ENCODE data around the gene PTPN13.
A peak's percentile ranks its signal among the peaks of the same experiment; 100 is the strongest.

Gene PTPN13

DNA sequence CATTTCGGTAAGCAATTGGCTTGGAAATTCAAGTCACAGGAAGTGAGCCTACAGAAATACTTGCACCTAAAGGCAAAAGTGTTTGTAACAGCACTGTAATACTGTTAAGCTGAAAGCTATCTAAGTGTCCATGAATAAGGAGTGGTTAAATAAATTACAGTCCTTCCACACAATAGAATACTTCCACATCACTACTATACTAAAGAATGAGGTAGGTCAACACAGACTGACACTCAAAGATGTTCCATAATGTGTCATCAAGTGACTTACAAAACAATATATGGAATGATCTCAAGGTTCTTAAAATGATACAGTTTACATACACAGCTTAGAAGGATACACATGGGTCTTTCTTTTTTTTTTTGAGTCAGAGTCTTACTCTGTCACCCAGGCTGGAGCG lies 228.0 kb downstream of the PTPN13 start:
- peak; percentile 6 for DNase-seq

DNA sequence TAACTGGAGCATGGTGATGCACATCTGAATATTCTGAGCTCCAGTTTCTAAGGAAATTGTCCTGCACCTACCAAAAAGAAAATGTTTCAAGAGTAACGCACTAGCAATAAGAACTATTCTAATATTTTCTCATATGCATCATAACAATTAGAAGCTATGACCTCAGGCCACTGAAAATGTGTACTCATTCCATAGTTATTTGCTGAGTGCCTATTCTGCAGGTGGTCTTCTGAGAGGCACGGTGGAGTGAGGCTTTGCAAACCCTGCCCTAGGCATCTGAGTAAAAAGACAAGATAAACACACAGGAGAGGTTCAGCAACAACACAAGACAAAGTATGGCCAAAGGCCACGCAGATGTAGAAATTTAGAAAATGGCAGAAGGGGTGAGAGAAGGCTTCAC lies 231.4 kb downstream of the PTPN13 start:
- DNase-seq = no peak

DNA sequence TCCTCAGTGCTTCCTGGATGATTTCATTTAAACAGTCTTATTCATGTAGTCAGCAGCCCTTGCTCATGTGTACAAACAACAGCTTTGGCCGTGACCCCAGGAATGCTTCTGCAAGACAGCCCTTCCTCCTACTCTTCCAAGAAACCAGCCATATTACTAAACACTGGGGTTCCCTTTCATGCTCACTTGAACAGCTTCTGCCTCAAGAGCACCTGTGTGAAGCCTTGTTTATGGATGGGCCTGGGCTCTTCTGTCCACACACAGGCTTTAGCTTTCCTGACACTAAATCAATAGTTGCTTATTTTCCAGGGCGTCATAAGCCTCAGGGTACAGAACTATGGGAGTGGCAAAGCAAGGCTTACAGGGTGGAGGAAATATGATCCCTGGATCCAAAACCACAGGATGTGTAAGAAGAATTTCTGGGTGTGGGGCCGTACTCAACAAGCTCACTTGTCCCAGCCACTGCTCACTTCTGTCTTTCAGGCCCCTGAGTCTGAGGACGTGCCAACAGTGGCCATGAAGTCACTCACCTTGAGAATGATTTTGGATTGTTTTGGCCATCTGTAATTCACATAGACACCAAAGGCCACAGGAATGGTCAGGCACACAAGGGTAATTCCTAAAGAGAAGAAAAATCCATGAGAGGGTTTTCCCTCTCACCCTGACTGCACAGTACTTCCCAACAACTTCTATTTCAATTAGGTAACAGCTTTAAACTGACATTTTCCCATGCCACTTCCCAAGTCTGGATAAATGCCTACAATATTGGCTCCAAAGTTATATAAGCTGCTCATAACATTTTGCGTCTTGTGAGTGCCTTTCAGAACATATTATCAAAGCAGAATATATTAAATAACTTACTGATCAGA lies 237.4 kb downstream of the PTPN13 start:
- peak; percentile 88 for DNase-seq

DNA sequence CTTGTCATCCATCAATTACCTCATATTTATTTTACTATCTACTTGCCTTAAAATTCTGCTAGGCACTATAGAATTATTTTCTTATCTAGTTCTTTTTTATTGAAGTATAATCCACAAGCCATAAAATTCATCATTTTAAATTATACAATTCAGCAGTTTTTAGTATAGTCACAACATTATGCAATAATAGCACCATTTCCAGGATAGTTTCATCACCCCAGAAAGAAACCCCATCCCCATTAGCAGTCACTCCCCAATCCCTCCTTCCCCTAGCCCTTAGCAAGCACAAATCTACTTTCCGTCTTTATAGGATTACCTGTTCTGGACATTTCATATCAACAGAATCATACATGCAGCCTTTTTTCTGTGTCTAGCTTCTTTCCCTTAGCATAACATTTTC lies 239.5 kb downstream of the PTPN13 start:
- no peak for DNase-seq

DNA sequence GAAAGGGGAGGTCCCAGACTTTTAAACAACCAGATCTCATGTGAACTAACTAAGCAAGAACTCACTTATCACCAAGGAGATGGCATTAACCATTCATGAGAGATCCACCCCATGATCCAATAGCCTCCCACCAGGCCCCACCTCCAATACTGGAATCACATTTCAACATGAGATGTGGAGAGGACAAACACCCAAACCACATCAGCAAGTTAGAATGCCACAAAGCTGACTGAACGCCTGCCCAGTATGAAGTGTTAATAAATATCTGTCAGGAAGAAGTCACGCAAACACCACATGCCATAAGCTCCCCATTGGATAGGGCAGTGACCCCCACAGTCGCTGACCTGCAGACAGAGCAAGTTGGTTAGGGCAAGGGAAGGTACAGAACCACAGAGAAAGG lies 240.8 kb downstream of the PTPN13 start:
- DNase-seq = peak; percentile 83

DNA sequence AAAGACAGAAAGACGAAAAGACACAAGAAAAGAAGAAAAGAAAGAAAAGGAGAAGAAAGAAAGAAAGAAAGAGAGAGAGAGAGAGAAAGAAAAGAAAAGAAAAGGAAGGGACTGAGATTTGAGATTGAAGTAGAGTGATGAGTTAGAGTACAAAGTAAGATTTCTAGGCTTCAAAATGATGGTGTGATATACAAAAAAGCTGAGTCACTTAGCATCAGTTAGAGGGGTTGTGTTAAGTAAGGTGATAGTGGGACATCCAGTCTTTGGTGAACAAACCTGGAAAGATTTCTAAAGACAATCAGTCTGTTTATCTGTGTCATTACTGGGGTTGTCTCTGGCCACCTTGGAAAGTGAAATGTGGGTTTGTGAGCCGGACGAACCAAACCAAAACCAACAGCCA lies 241.6 kb downstream of the PTPN13 start:
- no peak for DNase-seq

DNA sequence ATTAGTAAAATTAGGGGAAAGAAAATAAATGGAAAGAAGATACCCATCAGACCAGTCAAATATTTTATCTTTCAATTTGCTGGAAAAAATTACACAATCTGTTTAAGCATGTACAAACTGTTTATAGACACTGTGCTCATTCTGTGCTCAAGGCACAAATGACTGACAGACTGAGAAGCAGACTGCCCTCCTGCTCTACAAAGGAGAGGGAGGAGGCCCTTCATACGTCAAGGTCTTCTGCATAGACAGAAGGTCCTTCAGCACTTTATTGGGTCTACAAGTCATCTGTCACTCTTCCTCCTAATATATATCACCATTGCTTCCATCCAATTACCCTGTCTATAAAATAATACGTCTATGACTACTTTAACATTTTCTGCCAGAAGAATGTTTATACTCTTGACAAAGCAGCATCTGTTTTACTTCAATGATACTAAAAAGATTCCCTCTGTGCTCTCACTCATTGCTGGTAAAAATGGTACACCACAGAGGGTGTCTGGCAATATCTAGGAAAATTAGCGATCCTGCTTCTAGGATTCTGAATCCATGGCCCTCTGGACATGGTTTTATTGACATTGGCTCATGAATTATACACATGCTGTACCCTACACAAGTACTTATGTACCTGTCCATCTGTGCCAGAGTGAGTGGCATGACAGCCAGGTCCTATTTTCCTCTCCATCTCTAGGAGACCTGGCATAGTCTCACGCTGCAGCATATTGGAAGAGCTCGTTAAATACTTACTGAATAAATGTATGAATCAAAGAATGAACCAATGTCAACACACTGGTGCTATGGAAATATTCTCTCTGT lies 243.8 kb downstream of the PTPN13 start:
- DNase-seq = no peak

DNA sequence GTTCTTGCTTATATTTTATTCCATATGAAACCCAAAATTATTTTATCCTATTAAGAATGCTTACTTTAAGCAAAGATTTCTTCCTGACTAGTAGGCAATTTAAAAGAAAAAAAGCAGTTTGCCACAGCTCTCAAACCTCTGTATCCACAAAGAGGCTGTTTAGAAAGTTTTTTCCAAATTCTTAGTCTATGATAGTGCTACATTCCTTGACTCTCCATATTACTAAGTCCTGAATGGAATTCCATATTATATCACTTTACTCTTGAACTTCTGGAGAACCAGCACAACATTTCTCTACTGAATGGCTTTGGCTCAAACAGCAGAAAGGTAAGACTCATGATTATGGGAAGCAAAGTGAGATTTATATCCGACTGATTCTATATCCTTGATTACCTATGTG lies 246.7 kb downstream of the PTPN13 start:
- no peak for DNase-seq

DNA sequence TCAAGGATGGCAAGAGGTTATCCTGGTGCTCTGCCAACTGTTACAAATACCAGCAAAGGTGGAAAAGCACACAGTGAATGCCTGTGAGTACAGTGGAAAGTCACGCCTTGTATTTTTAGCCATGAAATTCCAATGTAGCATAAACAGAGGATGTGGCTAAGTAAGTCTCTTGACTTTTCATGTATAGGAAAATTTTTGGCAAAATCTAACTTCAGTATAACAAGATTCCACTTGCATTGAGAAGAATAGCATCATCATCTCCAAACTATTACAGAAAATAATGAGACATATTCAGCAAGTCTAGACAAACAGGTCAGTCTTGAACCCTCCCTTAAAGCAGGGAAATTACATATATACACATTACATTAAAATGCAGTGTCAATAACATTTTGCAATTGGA lies 247.2 kb downstream of the PTPN13 start:
- DNase-seq = peak; percentile 11

DNA sequence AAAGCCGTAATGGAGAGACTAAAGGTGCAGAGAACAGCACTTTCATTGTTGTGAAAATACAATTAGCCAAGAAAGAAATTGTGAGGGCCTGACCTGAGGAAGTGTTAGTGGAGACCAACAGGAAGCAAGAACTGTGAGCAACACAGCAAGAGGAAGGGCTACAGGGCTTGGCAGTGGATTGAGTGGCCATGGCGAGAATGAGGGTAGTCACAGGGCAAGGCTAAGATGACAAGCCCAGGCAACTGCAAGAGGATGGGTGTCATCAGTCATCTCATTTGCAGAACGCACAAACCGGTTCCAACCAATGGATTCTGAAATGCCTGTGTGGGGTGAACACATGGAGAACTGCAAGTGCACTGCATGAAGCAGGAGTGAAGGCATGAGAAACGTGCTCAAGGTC lies 251.5 kb downstream of the PTPN13 start:
- DNase-seq = no peak

DNA sequence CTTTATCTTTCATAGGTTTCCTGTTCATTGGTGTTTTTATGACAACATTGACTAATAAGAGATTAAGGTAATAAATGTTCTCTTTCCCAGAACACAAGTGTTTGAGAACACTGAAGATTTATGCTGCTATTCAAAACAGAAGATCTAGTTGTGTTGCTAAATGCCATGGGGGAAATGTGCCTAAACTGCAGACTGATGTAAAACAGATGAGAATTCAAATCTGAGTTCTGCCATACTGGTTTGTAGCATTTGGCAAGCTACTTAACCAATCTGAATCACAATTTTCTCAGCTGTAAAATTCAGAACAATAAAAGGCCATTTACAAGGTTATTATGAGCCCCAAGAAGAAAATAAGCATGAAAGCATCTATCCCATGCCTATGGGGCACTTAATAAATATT lies 252.8 kb downstream of the PTPN13 start:
- no peak for DNase-seq

DNA sequence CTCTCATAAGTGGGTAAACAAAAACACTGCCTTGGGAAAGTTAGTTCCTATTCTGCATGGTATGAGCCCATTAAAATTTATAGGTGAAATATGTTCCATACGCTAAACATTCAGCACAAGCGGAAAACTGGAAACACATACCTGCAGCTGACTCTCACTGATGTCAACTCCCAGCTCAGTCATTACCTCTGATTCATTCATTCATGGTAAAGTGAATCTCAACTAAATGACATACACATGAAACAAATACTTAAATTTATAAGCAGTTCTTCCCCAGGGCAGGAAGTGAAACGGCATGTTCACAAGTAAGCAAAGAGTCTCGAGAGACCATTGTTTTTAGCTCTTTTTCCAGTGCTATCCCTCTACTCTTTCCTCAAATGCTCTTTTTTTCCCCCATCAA lies 253.5 kb downstream of the PTPN13 start:
- no peak for DNase-seq

DNA sequence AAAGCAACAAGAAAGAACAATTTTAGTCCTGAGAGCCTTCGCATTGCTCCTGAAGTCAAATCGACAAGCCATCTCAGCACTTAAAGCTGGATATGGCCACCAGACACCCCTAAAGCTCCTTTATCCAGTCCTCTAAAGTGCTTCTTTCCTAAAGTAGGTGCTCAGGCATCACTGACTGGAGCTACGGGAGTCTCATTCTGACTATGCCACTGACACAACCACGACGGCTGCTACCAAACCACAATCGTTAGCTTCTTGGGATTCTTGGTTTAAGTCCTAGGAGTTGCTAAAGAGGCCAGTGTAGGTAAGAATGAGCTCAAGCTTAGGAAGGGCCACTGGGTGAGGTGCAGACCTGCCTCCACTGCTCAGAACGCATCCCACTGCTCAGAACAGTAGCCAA lies 254.0 kb downstream of the PTPN13 start:
- DNase-seq = no peak

DNA sequence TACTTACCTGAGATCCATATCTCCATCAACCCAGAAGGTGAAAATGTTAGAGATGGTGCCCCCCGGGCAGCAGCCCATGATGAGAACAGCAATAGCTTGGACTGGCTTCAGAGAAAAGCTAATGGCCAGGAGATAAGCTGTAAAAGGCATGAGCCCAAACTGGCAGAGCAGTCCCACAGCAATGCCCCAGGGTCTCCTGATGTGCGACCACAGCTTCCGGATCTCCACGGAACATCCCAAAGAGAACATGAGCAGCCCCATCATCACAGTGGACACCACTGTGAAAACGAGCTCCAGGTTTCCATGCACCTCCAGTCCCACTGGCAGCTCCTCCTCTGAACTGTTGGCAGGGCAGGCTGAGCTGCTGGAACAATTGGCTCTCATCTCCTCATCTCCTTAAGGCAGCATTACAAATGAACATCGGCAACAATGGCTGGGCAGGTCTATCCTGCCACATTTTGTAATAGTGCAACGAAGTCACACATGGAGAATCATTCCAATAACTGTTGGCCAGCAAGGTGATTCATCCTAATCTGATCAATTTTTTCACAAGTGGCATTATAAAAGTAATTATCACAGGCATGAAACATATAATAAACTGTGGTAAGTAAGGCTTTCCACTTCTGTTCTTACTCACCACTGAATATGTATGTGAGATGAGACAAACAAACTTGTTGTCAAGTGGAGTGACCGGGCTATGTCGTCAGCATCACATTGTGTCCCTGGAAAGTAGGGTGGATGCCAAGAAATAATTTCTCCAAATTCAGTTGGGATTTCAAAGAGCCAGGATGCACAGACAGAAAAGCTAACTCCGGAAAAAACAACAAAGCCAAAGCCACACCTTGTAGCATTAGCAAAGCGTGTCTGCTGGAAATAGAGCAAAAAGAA lies 254.9 kb downstream of the PTPN13 start, which contains the start of gene SLC10A6:
SLC10A6 (minus strand) TSS at position 653 of the 888 bp plus-strand sequence; CDS start at position 384, 269 bp downstream.
- no peak for DNase-seq

DNA sequence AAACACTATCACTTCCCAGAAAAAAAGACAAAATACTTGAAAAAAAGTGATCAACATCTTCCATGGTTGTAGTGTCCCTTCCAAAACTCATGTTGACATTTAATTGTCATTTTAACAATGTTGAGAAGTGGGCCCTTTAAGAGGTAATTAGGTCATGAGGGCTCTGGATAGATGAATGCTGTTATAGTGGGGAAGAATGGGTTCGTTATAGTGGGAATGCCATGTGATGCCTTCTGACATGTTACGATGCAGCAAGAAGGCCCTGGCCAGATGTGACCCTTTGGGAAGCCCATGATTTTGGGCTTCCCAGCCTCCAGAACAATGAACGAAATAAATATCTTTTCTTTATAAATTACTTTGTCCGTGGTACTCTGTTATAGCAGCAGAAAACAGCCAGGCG lies 259.1 kb downstream of the PTPN13 start:
- no peak for DNase-seq

DNA sequence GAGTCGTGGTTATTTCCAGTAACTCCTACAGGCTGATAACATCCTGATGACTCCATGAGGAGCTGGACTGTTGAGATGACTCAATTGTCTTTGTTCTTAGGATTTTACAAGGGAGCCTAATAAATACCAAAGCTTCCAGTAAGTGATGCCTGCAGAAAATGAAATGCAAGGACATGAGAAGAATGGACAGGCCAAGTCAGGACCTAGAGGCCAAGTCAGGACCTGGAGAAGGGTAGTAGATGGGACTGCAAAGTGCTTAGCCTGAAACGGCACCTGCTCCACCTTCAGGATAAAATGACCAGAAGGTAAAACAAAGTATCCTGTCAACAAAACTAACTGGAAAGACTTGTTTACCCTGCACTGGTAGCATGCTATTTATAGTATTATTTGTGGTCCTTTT lies 261.5 kb downstream of the PTPN13 start:
- peak; percentile 41 for DNase-seq

DNA sequence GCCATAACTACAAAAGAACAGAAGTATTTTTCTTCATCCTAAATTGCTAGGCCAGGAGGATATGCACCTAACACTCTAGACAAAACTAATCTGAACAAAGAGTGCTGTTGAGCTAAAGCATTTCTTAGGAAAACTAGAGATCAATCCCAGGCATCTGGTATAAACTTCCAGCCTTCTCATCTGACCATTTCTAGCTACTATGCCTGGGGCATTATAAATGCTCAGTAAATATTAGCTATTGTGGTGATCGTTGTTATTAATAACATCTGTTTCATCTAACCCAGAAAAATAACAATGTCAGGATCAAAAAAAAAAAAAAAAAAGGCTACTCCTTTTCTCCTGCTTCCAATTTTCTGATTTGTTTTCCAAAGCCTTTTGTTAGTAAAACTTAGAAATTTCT lies 262.8 kb downstream of the PTPN13 start:
- DNase-seq = no peak

DNA sequence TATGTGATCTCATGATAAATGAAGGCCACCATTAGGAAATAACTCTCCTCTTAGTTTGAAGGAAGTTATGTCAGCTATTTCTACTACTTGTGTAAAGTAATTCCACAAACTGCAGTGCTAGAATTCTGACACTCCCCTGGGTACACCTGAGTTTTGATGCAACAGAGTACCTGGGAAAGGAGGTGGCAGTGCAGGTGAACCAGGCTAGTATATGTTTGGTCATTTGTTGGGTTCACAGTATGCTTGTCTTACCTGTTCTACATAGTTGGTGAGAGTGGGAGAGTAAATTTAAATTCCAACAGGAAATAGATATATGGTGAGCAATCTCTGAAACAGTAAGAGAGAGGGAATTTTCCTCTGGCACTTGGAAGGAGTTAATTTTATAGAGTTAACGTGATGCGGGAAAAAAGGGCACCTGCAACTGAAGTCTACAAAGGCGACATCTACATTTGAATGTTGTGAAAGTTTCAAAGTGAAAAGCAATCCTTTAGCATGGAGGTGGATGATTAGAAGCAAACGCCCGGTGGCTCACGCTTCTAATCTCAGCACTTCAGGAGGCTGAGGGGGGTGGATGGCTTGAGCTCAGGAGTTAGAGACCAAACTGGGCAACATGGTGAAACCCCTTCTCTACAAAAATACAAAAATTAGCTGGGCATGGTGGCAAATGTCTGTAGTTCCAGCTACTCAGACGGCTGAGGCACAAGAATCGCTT lies 263.4 kb downstream of the PTPN13 start:
- no peak for DNase-seq
